Suprapubic skin (tissue), 4 donors: ENCODE results near the gene ABLIM3. TPM values are rescaled to one million over a fixed set of nuclear protein-coding genes. Genes with fewer than 3 reads are reported as not detected.

Experiments used
- DNase-seq, 2 donors: peaks; one replicate each; pipeline ENCODE4 v3.0.0-alpha.2; 2019; ENCODE audit warnings: low spot score in 2 of 2
- H3K27ac ChIP-seq: fragments of 200-600 bp; sonication (generic); one replicate; pipeline ENCODE4 v1.5.1; 2019
- H3K27me3 ChIP-seq: fragments of 200-600 bp; sonication (generic); one replicate; pipeline ENCODE4 v1.5.1; 2019
- H3K36me3 ChIP-seq: fragments of 200-600 bp; sonication (generic); one replicate; pipeline ENCODE4 v1.5.1; 2019
- H3K4me1 ChIP-seq: fragments of 200-600 bp; sonication (generic); one replicate; pipeline ENCODE4 v1.5.1; 2019
- H3K4me3 ChIP-seq: fragments of 200-600 bp; sonication (generic); one replicate; pipeline ENCODE4 v1.5.1; 2019; ENCODE audit warnings: mild to moderate bottlenecking
- H3K9me3 ChIP-seq: fragments of 200-600 bp; sonication (generic); one replicate; pipeline ENCODE4 v1.5.1; 2019
- CTCF ChIP-seq, 2 donors: fragments of 200-600 bp in 1 of 2; fragments of 450-650 bp in 1 of 2; sonication (generic) in 1 of 2; IDR thresholded peaks; one replicate each; pipeline ENCODE4 v1.5.1; 2016 to 2019; ENCODE audit warnings: antibody characterized with exemption in 2 of 2, mild to moderate bottlenecking in 1 of 2, moderate library complexity in 1 of 2
- EP300 ChIP-seq: sonication (generic); formaldehyde crosslinking; IDR thresholded peaks from one replicate; pipeline ENCODE4 v1.6.1; 2017; ENCODE audit warnings: antibody characterized with exemption
- POLR2A ChIP-seq, 2 donors: fragments of 450-650 bp; IDR thresholded peaks; one replicate each; pipeline ENCODE4 v1.6.1; 2017; ENCODE audit warnings: antibody characterized with exemption in 2 of 2, mild to moderate bottlenecking in 2 of 2, moderate library complexity in 2 of 2
- POLR2AphosphoS5 ChIP-seq, 3 donors: sonication (generic); formaldehyde crosslinking; IDR thresholded peaks; one replicate each; pipeline ENCODE4 v1.6.1; 2017; ENCODE audit warnings: antibody characterized with exemption in 3 of 3
- WGBS: methylation state at CpG from one replicate; pipeline ENCODE4 v1.1.5; 2018; 5-methylcytosine and 5-hydroxymethylcytosine counted together
- total RNA-seq, 4 donors: library from RNA; depleted of rRNA; stranded (reverse); fragments of >200 nt; gene quantifications; one replicate each; pipeline ENCODE4 v1.1.0, GENCODE V29; 2016

The ABLIM3 gene
- total RNA-seq, 4 donors from 2014 or later, result 4.7 to 22.6 (median 13.4) TPM

- 92% methylated on average over 4 of the region's 4 CpGs for WGBS
- Histone ChIP-seq H3K9me3 (no peaks in the 10 kb centered on the region), H3K4me3 (no peak overlapping the region), H3K36me3 (peaks cover 26% of the 10 kb centered on the region), H3K27ac (no peak overlapping the region), H3K4me1 (no peaks in the 10 kb centered on the region), H3K27me3 (no peaks in the 10 kb centered on the region)
- no peak for DNase-seq
- TF ChIP-seq EP300 (no peak), CTCF (IDR thresholded peaks at IDR 0.05) (no peak), POLR2A (IDR thresholded peaks at IDR 0.05) (no peak), POLR2AphosphoS5 (IDR thresholded peaks at IDR 0.05) (no peak)
These were observed 105.6 kb downstream of the ABLIM3 start for GRCh38 chr5:149246906-149247305.

- Histone ChIP-seq H3K36me3 (peaks cover 24% of the 10 kb centered on the region), H3K27me3 (no peaks in the 10 kb centered on the region), H3K4me3 (no peak overlapping the region), H3K27ac (no peak overlapping the region), H3K4me1 (no peaks in the 10 kb centered on the region), H3K9me3 (no peaks in the 10 kb centered on the region)
- TF ChIP-seq CTCF (IDR thresholded peaks at IDR 0.05) (no peak), EP300 (no peak), POLR2A (IDR thresholded peaks at IDR 0.05) (no peak), POLR2AphosphoS5 (IDR thresholded peaks at IDR 0.05) (no peak)
- WGBS, result 95% methylated on average over 8 of the region's 8 CpGs
- no peak for DNase-seq
These were observed 106.4 kb downstream of the ABLIM3 start for GRCh38 chr5:149247726-149248125.

GRCh38 chr5:149251546-149251945, 110.3 kb downstream of the ABLIM3 start:
- no peaks in the 10 kb centered on the region for H3K9me3 ChIP-seq
- no peak for DNase-seq
- no peaks in the 10 kb centered on the region for H3K4me1 ChIP-seq
- peaks cover 19% of the 10 kb centered on the region for H3K36me3 ChIP-seq
- no peak overlapping the region for H3K27ac ChIP-seq
- no peak for TF ChIP-seq CTCF (IDR thresholded peaks at IDR 0.05)
- TF ChIP-seq EP300, result no peak
- no peak for TF ChIP-seq POLR2AphosphoS5 (IDR thresholded peaks at IDR 0.05)
- no peak for TF ChIP-seq POLR2A (IDR thresholded peaks at IDR 0.05)
- no peak overlapping the region for H3K4me3 ChIP-seq
- WGBS, result 75% methylated on average over 4 of the region's 4 CpGs
- H3K27me3 ChIP-seq, result no peaks in the 10 kb centered on the region

- DNase-seq, result no peak
- WGBS, result 56% methylated on average over 3 of the region's 3 CpGs
- Histone ChIP-seq H3K9me3 (no peaks in the 10 kb centered on the region), H3K4me3 (no peak overlapping the region), H3K27ac (no peak overlapping the region), H3K36me3 (peaks cover 6% of the 10 kb centered on the region), H3K4me1 (no peaks in the 10 kb centered on the region), H3K27me3 (no peaks in the 10 kb centered on the region)
- no peak for TF ChIP-seq POLR2AphosphoS5 (IDR thresholded peaks at IDR 0.05)
- TF ChIP-seq CTCF (IDR thresholded peaks at IDR 0.05), result no peak
- no peak for TF ChIP-seq EP300
- no peak for TF ChIP-seq POLR2A (IDR thresholded peaks at IDR 0.05)
These were observed 113.2 kb downstream of the ABLIM3 start for GRCh38 chr5:149254506-149254905.

GRCh38 chr5:149256451-149256850, 115.2 kb downstream of the ABLIM3 start:
- no peak for TF ChIP-seq EP300
- TF ChIP-seq POLR2A (IDR thresholded peaks at IDR 0.05), result no peak
- TF ChIP-seq POLR2AphosphoS5 (IDR thresholded peaks at IDR 0.05), result no peak
- no peak for TF ChIP-seq CTCF (IDR thresholded peaks at IDR 0.05)
- no peaks in the 10 kb centered on the region for H3K36me3 ChIP-seq
- no peaks in the 10 kb centered on the region for H3K4me1 ChIP-seq
- H3K27me3 ChIP-seq, result no peaks in the 10 kb centered on the region
- no peaks in the 10 kb centered on the region for H3K9me3 ChIP-seq
- no peak for DNase-seq
- no peak overlapping the region for H3K27ac ChIP-seq
- H3K4me3 ChIP-seq, result no peak overlapping the region
